NCI-H1694 treated with DMSO at 0.1 percent for 48 hours (cell line): Measurements from ENCODE around the gene GRAP2.
A peak's percentile ranks its signal among the peaks of the same experiment; 100 is the strongest.

Experiments
- DNase-seq: peaks from one replicate; lab custom pipeline; 2025; lab: John Stamatoyannopoulos, UW

The GRAP2 gene

DNA sequence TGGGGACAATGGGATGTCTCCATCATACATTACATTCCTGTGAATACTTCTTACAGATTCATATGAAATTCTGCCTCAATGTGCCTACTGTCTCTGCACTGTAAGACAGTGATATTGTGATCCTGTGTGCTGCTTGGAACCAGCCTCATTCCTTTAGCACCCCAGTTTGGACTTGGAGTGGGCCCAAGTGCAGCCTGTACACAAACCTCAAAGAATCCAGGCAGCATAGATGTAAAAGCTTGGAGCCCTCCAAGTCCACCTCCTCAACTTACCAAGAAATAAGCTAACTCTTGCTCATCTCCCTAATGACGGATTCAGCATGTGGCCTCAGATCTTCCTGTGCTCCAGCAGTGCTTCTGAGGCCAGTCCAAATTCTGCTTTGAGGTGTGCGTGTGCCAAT, 24.4 kb downstream of the GRAP2 start:
- no peak for DNase-seq

- DNase-seq, result peak; percentile 57
Observed at GRCh38 chr22:39925909-39926679, 25.2 kb downstream of the GRAP2 start.

- DNase-seq, result no peak
Observed at GRCh38 chr22:39926753-39927152, 25.9 kb downstream of the GRAP2 start.

DNA sequence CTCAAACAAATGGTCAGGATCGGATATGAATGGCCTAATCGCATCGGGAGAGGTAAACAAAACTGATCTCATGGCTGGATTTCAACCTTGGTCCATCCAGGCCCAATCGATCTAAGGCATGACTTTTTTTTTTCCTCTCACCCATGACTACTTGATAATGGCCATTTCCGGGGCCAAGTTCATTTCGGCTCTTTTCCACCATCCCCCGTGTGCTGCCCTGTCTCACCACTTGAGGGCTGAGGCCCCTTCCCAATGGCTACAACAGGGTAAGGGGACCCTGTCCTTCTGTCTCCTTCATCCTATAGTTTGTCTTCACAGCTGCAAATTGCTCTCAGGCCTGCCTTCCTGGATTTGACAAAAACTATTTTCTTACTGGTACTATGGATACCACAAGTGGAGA, 26.7 kb downstream of the GRAP2 start:
- DNase-seq, result no peak

DNA sequence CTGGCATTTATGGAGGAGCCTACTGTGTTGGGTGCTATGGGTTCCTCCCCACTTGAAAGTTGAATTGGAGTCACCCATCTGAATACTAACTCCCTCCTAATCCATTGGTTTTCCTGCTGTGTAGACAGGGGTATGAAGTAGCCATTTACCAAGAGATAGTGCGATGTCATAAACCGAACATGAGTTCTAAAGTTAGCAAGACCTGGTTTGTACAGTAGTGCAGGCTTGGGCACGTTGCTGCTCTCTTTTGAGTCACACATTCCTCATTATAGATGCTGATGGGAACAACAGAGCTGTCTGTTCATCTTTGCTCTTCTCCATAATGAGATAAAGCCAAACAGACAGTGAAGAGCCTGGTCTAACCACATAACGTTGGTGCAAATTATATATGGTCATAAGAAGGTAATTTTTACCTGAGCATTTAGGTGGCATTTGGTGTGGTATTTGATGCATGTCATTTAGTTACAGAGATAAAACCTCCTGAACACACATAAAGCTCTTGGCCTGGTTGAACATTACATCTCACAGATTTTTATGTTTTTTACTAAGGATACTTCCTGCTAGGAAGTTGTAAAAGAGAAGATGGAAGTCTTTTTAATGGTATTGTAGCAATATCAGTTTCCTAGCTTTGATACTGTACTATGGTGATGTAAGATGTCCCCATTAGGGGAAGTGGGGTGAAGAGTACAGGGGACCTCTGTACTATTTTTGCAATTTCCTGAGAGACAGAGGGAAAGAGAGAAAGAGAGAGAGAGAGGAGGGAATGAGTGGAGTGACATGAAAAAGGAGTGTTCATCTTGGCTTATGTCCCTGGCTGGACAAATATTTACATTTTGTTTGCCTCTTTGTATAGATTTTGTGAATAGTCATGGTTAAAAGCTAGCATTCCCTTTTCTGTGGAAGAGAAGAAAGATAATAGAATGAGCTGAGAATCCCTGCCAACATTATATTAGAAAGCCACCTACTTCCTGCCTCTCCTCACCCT, 27.9 kb downstream of the GRAP2 start:
- no peak for DNase-seq

GRCh38 chr22:39931251-39931650, 30.4 kb downstream of the GRAP2 start:
- no peak for DNase-seq

- no peak for DNase-seq
Observed at GRCh38 chr22:39932166-39932565, 31.3 kb downstream of the GRAP2 start.

DNA sequence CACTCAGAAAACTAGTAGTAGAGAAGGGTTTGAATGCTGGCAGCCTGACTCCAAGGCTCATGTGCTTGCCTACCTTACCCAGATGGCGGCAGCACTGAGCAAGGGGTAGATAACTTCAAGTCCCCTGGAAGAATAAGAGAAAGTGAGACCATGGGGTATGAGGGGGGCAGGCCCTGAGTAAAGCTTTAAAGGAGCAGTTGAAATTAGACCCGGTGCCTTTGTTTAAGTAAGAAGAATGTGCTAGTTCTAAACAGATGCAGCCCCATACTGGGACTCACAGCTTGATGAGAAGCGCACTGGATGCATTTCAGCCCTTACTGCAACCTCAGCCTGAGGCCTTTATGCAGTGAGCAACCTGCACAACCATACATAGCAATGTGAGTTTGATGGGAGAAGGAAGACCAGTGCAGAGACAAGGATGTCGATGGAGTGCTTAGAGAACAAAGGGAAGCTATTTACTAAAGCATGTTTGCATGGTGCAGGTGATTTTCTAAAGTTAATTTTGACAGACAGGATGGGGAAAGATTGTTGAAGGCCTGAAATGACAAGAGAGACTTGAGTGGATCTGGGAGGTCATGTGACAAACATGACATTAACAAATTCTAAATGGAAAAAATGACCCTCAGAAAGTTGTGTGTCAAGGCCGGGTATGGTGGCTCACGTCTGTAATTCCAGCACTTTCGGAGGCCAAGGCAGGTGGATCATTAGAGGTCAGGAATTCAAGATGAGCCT, 32.2 kb downstream of the GRAP2 start:
- peak; percentile 18 for DNase-seq

GRCh38 chr22:39933741-39934140, 32.9 kb downstream of the GRAP2 start:
- DNase-seq, result no peak

GRCh38 chr22:39935116-39935515, 34.2 kb downstream of the GRAP2 start:
- DNase-seq, result no peak

DNA sequence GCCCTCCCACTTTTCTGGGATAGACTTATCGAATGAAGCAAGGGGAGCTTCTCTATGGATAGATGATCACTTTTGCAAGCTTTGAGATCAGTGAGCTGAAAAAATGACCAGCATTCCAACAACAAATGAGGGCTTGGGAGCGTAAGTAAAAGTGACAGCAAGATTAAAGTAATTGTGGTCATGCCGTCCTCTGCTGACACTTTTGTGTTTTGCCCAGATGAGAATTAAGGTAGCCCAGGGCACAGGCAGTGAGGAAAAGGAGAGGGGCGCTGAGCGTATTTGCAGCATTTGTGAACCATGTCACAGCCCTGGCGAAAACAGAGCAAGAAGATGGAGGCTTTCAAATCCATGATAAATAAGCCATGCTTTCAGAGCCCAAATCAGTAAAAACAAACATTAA, 34.7 kb downstream of the GRAP2 start:
- DNase-seq, result no peak

- DNase-seq, result no peak
Observed at GRCh38 chr22:39936523-39937145, 35.8 kb downstream of the GRAP2 start.

GRCh38 chr22:39937906-39938305, 37.0 kb downstream of the GRAP2 start:
- no peak for DNase-seq

DNA sequence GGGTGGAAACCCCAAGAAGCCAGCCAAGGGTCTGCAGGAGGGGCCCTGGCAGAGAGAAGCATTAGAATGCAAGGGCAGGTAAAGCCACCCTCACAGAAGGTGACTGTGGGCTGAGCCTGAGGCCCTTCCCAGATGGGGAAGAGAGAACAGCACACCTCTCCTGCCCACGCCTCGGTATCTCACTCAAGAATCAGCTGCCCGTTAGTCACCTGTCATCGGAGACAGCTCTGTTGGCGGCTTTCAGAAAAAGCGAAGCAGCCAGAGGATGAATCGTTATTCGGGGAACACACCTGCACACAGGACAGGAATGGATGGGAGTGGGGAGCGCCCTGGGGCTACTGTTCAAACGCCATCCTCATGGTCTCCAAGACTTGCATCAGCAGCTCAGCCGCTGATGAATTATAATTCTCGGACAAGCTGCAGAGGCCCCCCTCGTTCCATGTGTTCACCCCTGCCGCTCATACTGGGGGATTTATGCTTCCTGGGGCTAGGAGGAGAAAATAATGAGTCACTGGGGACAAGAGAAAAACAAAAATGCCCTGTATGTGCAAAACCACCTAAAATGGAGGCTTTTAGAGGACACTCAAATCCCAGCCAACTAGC, 37.7 kb downstream of the GRAP2 start:
- DNase-seq, result no peak

DNA sequence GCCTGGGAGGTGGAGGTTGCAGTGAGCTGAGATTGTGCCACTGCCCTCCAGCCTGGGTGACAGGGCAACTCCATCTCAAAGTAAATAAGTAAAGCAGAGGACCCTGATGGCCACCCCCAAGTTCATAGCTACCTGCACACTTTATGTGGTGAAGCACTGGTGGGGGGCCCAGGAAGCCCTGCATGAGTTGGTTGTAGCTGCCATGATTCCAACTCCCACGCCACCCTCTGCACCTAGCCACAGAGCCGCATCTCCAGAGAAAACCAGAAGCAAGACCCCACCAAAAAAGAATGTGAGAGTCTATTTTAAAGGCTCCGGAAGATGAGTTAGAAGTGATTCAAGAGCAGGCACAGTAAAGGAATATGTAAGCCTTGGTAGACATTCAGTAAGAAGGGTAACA, 38.9 kb downstream of the GRAP2 start:
- DNase-seq, result no peak

DNA sequence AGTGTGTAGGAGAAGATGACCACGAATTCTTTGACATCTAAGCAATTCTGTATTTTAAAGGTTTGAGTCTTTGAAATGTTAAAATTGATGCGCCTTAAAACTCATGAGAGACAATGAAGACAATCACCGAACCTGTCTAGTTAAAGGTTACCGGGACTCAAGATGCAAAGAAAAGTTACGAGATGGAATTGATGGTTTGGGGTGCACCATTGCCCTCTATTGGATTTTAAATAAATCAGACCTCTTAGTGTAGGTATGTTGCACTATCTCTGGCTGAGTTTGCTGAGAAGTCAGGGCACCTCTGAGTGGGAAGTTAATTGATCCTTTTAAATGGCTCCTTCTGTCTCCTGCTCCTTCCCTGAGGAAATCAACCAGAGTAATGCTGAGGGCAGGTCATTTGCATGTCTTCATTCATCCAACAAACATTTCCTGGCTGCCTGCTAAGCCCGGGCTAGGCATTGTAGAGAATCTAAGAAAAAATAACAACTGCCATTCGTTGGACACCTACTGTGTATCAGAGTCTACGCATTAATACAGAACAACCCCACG, 39.9 kb downstream of the GRAP2 start:
- no peak for DNase-seq

GRCh38 chr22:39941601-39942000, 40.7 kb downstream of the GRAP2 start:
- DNase-seq, result no peak

DNA sequence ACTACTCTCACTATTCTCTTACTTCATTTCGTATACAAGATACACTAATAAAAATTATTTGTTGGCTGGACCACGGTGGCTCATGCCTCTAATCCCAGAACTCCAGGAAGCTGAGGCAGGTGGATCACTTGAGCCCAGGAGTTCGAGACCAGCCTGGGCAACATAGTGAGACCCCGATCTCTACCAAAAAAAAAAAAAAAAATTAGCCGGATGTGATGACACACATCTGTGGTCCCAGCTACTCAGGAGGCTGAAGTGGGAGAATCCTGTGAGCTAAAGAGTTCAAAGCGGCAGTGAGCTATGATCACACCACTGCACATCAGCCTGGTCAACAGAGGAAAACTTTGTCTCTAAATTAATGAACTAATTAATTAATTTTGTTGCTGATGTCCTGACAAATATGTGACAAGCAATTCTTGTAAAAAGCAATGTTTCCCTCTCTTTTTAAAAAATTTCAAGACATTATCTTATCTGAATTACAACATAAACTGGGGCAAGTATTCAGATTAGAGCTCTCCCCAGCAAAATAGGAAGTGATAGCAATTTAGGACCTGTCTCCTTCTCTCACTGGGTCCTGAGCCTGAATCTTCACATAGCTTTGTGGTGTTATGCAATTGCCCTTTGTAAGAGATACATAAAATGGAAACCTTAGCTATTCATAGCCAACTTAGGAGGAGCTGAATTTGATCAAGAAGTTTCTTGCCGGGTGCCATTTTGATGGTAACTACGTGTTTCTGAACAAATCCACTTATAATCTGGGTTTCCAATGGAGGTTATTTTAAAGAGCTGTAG, 41.8 kb downstream of the GRAP2 start:
- DNase-seq, result no peak

DNA sequence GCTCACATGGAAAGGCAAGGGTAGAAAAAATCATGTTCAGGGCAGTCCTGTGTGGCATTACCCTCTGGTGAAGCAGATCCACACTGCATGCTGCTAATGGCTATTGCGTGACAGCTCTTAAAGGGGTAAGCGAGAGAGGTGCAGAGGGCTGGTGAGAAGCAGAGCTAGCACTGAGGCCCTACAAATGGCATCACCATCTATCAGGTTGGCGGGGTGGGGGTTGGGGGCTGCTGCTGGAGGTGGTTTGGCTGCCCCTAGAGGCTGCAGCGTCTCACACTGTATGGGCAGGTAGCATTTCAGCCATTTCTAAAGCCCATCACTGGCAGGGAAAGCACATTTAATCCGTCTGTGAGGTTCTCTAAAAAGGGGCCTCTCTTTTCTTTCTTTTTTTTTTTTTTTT, 42.5 kb downstream of the GRAP2 start:
- no peak for DNase-seq
